Mesendoderm (in vitro differentiated cells): ENCODE results near the gene QRFP.
A peak's percentile ranks its signal among the peaks of the same experiment; 100 is the strongest.

Experiments
- DNase-seq: peaks from one replicate; pipeline ENCODE4 v3.0.0; 2013
- H2AK5ac ChIP-seq: 2 replicates; pipeline ENCODE4 v1.6.1; 2013; ENCODE audit warnings: low read length, inconsistent platforms
- H2BK120ac ChIP-seq: 2 replicates; pipeline ENCODE4 v1.6.1; 2013; ENCODE audit warnings: low read depth, mild to moderate bottlenecking, low read length, moderate library complexity, mixed read lengths
- H2BK15ac ChIP-seq: replicated peaks from 2 replicates; pipeline ENCODE4 v1.6.1; 2013; ENCODE audit warnings: low read depth, mild to moderate bottlenecking, moderate library complexity
- H2BK5ac ChIP-seq: 2 replicates; pipeline ENCODE4 v1.6.1; 2013; ENCODE audit warnings: low read length, inconsistent platforms
- H3K18ac ChIP-seq: 2 replicates; pipeline ENCODE4 v1.6.1; 2013; ENCODE audit warnings: mild to moderate bottlenecking, low read length, mixed read lengths
- H3K23ac ChIP-seq: one replicate; pipeline ENCODE4 v1.6.1; 2013; ENCODE audit warnings: low read length
- H3K27ac ChIP-seq: 2 replicates; pipeline ENCODE4 v1.5.1; 2013; ENCODE audit warnings: low read depth, mild to moderate bottlenecking, inconsistent platforms, low read length, moderate library complexity
- H3K27me3 ChIP-seq: 2 replicates; pipeline ENCODE4 v1.6.1; 2013; ENCODE audit warnings: low read length, control low read depth, mild to moderate bottlenecking, inconsistent platforms; ENCODE audit not compliant: insufficient read depth, poor library complexity
- H3K36me3 ChIP-seq: 2 replicates; pipeline ENCODE4 v1.6.1; 2013; ENCODE audit warnings: low read length, inconsistent platforms; ENCODE audit not compliant: control insufficient read depth, insufficient read depth
- H3K4ac ChIP-seq: one replicate; pipeline ENCODE4 v1.6.1; 2013; ENCODE audit warnings: low read depth, mild to moderate bottlenecking, low read length, moderate library complexity
- H3K4me1 ChIP-seq: 2 replicates; pipeline ENCODE4 v1.6.1; 2013; ENCODE audit warnings: low read depth, low read length, inconsistent platforms; ENCODE audit not compliant: control insufficient read depth
- H3K4me2 ChIP-seq: 2 replicates; pipeline ENCODE4 v1.6.1; 2013; ENCODE audit warnings: low read length
- H3K4me3 ChIP-seq: 2 replicates; pipeline ENCODE4 v1.5.1; 2013; ENCODE audit warnings: mild to moderate bottlenecking, low read length
- H3K56ac ChIP-seq: one replicate; pipeline ENCODE4 v1.6.1; 2013; ENCODE audit warnings: low read length
- H3K79me1 ChIP-seq: 2 replicates; pipeline ENCODE4 v1.6.1; 2013; ENCODE audit warnings: low read length, inconsistent platforms
- H3K79me2 ChIP-seq: 2 replicates; pipeline ENCODE4 v1.6.1; 2013; ENCODE audit warnings: mild to moderate bottlenecking, low read length; ENCODE audit not compliant: control insufficient read depth, insufficient read depth
- H3K9ac ChIP-seq: 2 replicates; pipeline ENCODE4 v1.6.1; 2013; ENCODE audit warnings: low read length, inconsistent platforms
- H4K5ac ChIP-seq: one replicate; pipeline ENCODE4 v1.6.1; 2013; ENCODE audit warnings: low read length
- H4K8ac ChIP-seq: one replicate; pipeline ENCODE4 v1.6.1; 2013; ENCODE audit warnings: low read depth, mild to moderate bottlenecking, control low read depth, low read length, moderate library complexity
- WGBS: extraction: QIAGEN DNeasy Blood & Tissue Kit; methylation state at CpG from one replicate; pipeline ENCODE4 v1.1.7; 2013; ENCODE audit warnings: low lambda C conversion rate, missing lambda C conversion rate; ENCODE audit not compliant: insufficient coverage; ENCODE audit errors: extremely low coverage; 5-methylcytosine and 5-hydroxymethylcytosine counted together

QRFP gene

DNA sequence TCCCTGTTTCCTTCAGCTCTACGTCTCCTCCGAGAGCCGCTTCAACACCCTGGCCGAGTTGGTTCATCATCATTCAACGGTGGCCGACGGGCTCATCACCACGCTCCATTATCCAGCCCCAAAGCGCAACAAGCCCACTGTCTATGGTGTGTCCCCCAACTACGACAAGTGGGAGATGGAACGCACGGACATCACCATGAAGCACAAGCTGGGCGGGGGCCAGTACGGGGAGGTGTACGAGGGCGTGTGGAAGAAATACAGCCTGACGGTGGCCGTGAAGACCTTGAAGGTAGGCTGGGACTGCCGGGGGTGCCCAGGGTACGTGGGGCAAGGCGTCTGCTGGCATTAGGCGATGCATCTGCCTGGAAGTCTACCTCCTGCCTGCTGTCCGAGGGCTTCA lies 33.9 kb downstream of the QRFP start:
- no peaks in the 10 kb centered on the region for H3K27me3 ChIP-seq
- H3K79me2 ChIP-seq, result peaks cover 17% of the 10 kb centered on the region
- H4K8ac ChIP-seq, result no peak overlapping the region
- H3K18ac ChIP-seq, result no peak overlapping the region
- no peak overlapping the region for H2BK15ac ChIP-seq
- no peak overlapping the region for H3K4me2 ChIP-seq
- H3K27ac ChIP-seq, result no peak overlapping the region
- no peak overlapping the region for H3K56ac ChIP-seq
- H3K36me3 ChIP-seq, result peaks cover 5% of the 10 kb centered on the region
- H2BK5ac ChIP-seq, result no peak overlapping the region
- H3K79me1 ChIP-seq, result peaks cover 25% of the 10 kb centered on the region
- no peak overlapping the region for H3K9ac ChIP-seq
- no peak for DNase-seq
- no peak overlapping the region for H4K5ac ChIP-seq
- H3K4me3 ChIP-seq, result no peak overlapping the region
- H2AK5ac ChIP-seq, result no peak overlapping the region
- no peak overlapping the region for H3K23ac ChIP-seq
- no CpG with 5 or more reads among the region's 23 CpGs for WGBS
- no peak overlapping the region for H2BK120ac ChIP-seq
- H3K4ac ChIP-seq, result no peak overlapping the region
- peaks cover under 1% of the 10 kb centered on the region for H3K4me1 ChIP-seq

GRCh38 chr9:130862217-130862616 lies 34.4 kb downstream of the QRFP start:
- DNase-seq, result no peak
- no peak overlapping the region for H3K18ac ChIP-seq
- H3K4ac ChIP-seq, result no peak overlapping the region
- H3K4me1 ChIP-seq, result peaks cover 2% of the 10 kb centered on the region
- H2BK5ac ChIP-seq, result no peak overlapping the region
- H2BK15ac ChIP-seq, result no peak overlapping the region
- H3K79me2 ChIP-seq, result peaks cover 15% of the 10 kb centered on the region
- H3K79me1 ChIP-seq, result peaks cover 23% of the 10 kb centered on the region
- no peak overlapping the region for H3K56ac ChIP-seq
- H2AK5ac ChIP-seq, result no peak overlapping the region
- H3K4me2 ChIP-seq, result no peak overlapping the region
- no CpG with 5 or more reads among the region's 8 CpGs for WGBS
- H3K9ac ChIP-seq, result no peak overlapping the region
- peaks cover 6% of the 10 kb centered on the region for H3K36me3 ChIP-seq
- H2BK120ac ChIP-seq, result no peak overlapping the region
- H4K8ac ChIP-seq, result no peak overlapping the region
- H3K4me3 ChIP-seq, result no peak overlapping the region
- H3K27me3 ChIP-seq, result no peaks in the 10 kb centered on the region
- H3K23ac ChIP-seq, result no peak overlapping the region
- no peak overlapping the region for H4K5ac ChIP-seq
- H3K27ac ChIP-seq, result no peak overlapping the region

DNA sequence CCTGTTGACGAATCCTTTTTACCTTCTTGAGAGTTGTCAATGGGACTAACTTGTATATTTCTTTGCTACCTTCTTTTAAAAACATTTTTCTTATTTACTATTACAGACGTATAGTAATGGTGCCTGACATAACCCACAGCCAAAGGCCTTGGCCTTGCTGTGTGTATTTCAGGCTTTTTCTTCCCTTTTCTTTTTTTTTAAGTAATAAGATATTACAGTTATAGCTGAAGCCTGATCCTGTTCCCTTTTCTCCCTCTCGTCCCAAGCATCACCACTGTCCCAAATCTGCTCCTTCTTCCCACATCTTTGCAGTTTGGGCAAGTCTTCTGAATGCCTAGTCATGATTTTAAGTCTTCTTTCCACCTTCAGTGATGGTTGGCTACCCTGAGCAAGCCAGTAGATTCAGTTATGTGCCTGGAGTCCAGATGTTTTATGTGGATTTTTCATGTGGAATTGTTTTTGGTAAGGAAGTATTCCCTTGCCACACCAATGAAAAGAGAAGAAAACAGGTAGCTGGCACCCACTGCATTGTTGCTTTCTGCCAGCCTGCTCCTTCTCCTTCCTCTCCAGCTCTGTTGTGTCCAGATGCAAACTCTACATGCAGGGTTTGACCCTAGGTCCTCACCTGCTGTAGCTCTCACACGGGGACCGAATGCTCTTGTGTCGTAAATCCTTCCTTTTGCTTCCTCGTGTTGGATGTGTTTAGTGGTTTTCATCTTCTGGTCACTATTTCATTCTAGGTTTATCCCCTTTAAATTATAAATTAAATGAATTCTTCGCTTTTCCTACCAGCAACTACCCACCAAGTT lies 35.0 kb downstream of the QRFP start:
- peaks cover 2% of the 10 kb centered on the region for H3K4me1 ChIP-seq

GRCh38 chr9:130860458-130861316 lies 35.9 kb downstream of the QRFP start:
- Histone ChIP-seq H3K4ac (no peak overlapping the region), H3K23ac (no peak overlapping the region), H3K4me1 (peaks cover 2% of the 10 kb centered on the region), H3K27me3 (no peaks in the 10 kb centered on the region), H3K27ac (no peak overlapping the region), H3K18ac (no peak overlapping the region), H3K9ac (no peak overlapping the region), H2BK15ac (no peak overlapping the region), H2BK120ac (no peak overlapping the region), H4K5ac (no peak overlapping the region), H2BK5ac (no peak overlapping the region), H3K79me2 (peaks cover 15% of the 10 kb centered on the region), H3K79me1 (peaks cover 24% of the 10 kb centered on the region), H3K4me2 (no peak overlapping the region), H2AK5ac (no peak overlapping the region), H3K36me3 (peaks cover 6% of the 10 kb centered on the region), H3K4me3 (no peak overlapping the region), H3K56ac (no peak overlapping the region), H4K8ac (no peak overlapping the region)
- WGBS, result no CpG with 5 or more reads among the region's 28 CpGs
- peak; percentile 61 for DNase-seq

More for the DNA sequence above, 35.0 kb downstream of the QRFP start:
- Histone ChIP-seq H3K27ac (no peak overlapping the region), H3K79me2 (peaks cover 15% of the 10 kb centered on the region), H4K5ac (no peak overlapping the region), H2BK15ac (no peak overlapping the region), H3K4me3 (no peak overlapping the region), H3K4me2 (no peak overlapping the region), H3K4ac (no peak overlapping the region), H3K23ac (no peak overlapping the region), H3K79me1 (peaks cover 24% of the 10 kb centered on the region), H3K27me3 (no peaks in the 10 kb centered on the region), H2BK120ac (no peak overlapping the region), H3K56ac (no peak overlapping the region), H3K36me3 (peaks cover 6% of the 10 kb centered on the region), H2AK5ac (no peak overlapping the region), H2BK5ac (no peak overlapping the region), H4K8ac (no peak overlapping the region), H3K9ac (no peak overlapping the region), H3K18ac (no peak overlapping the region)
- DNase-seq, result no peak
- no CpG with 5 or more reads among the region's 8 CpGs for WGBS

- no peak for DNase-seq
- WGBS, result no CpG with 5 or more reads among the region's 20 CpGs
- peaks cover 15% of the 10 kb centered on the region for H3K79me2 ChIP-seq
- H3K79me1 ChIP-seq, result peaks cover 21% of the 10 kb centered on the region
- no peak overlapping the region for H3K23ac ChIP-seq
- no peak overlapping the region for H4K8ac ChIP-seq
- H3K27ac ChIP-seq, result no peak overlapping the region
- H3K4ac ChIP-seq, result no peak overlapping the region
- no peak overlapping the region for H3K4me3 ChIP-seq
- peaks cover 2% of the 10 kb centered on the region for H3K4me1 ChIP-seq
- peaks cover 8% of the 10 kb centered on the region for H3K36me3 ChIP-seq
- H2BK5ac ChIP-seq, result no peak overlapping the region
- no peak overlapping the region for H3K4me2 ChIP-seq
- no peak overlapping the region for H2AK5ac ChIP-seq
- H3K18ac ChIP-seq, result no peak overlapping the region
- no peak overlapping the region for H2BK120ac ChIP-seq
- no peak overlapping the region for H3K9ac ChIP-seq
- no peak overlapping the region for H3K56ac ChIP-seq
- no peak overlapping the region for H2BK15ac ChIP-seq
- H3K27me3 ChIP-seq, result no peaks in the 10 kb centered on the region
- no peak overlapping the region for H4K5ac ChIP-seq
Measured at GRCh38 chr9:130858739-130859705, 37.6 kb downstream of the QRFP start.
